ENCODE measurements around the gene PRRG4. TPM values are rescaled to one million over a fixed set of nuclear protein-coding genes. Genes with fewer than 3 reads are reported as not detected.
A peak's percentile ranks its signal among the peaks of the same experiment; 100 is the strongest.
"Not testable (repeated sequence)": the region's sequence is repeated elsewhere in the genome, so short reads cannot be mapped to it uniquely, and the experiment has no call there.

The PRRG4 gene
- under 0.01 TPM for total RNA-seq

DNA sequence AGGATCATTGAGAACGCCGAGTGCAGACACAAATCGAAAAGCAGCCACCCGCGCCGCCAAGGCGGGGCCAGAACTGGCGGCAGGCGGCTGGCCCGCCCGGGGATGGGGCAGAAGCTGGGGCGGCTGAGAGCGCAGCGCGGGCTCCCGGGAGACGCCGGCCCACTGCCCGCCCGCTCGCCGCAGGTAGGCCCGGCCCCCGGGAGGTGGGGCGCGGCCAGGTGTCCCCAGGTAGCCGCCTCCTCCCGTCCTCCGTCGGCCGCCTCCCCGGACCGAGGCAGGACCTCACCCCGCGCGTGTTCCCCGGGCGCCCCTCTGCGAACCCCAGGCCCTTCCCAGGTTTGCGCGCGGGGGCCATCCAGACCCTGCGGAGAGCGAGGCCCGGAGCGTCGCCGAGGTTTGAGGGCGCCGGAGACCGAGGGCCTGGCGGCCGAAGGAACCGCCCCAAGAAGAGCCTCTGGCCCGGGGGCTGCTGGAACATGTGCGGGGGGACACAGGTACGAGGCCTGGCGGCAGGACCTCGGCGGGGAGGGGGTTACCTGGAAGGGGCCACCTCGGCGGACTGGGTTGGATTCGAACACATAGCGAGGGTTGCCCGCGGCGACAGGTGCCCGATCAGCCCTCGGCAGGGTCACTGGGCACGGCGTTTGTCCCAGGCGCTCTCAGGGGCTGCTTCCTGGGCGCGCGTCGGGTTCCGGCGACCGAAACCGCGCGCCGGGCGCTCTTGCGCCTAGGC is at the start of gene PRRG4:
Gene PRRG4, plus strand, starts transcription at position 248 of the 733 bp plus-strand sequence. CDS start 603 bp downstream, outside the sequence.
- peaks cover 5 to 12% (median 10%) of the 10 kb centered on the region in 3 donors for H3K27me3 ChIP-seq (ENCODE audit: control insufficient read depth in 3 of 3, insufficient read depth in 3 of 3, low read length in 3 of 3)
- no peak within 1 kb of the TSS for H3K27ac ChIP-seq (ENCODE audit: low read depth, low read length)
- no peaks in the 10 kb centered on the region for H3K9me3 ChIP-seq (ENCODE audit: control insufficient read depth in 3 of 3, low read length in 3 of 3)
- peaks cover 0 to 9% (median 5%) of the 10 kb centered on the region in 3 donors for H3K4me1 ChIP-seq (ENCODE audit: control insufficient read depth in 3 of 3, insufficient read depth in 3 of 3, low read length in 3 of 3)
- no peaks in the 10 kb centered on the region for H3K36me3 ChIP-seq (ENCODE audit: control insufficient read depth in 3 of 3, insufficient read depth in 3 of 3, low read length in 3 of 3)
- peak within 1 kb of the TSS; percentile 64 to 71 (median 69) for H3K4me3 ChIP-seq (ENCODE audit: low read length in 3 of 3)
- peak within 1 kb of the TSS; percentile 54 to 68 (median 56) for H3K9ac ChIP-seq (ENCODE audit: low read depth in 1 of 3, low read length in 3 of 3)

DNA sequence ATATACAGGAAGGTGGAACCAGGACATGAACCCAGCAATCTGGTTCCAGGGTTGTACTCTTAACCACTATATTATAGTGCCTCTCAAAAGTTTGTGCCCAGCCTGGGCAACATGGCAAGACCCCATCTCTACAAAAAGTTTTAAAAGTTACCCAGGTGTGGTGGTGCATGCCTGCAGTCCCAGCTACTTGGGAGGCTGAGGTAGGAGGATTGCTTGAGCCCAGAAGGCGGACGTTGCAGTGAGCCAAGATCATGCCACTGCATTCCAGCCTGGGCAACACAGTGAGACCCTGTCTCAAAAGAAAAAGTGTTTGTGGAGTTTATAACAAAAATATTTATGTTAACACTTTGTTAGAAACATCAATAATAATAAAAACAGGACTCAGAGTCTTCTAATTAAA is 48.9 kb upstream of the PRRG4 start:
- not testable (repeated sequence) for H3K36me3 ChIP-seq (ENCODE audit: control insufficient read depth in 3 of 3, insufficient read depth in 3 of 3, low read length in 3 of 3); H3K9ac ChIP-seq (ENCODE audit: low read depth in 1 of 3, low read length in 3 of 3)

DNA sequence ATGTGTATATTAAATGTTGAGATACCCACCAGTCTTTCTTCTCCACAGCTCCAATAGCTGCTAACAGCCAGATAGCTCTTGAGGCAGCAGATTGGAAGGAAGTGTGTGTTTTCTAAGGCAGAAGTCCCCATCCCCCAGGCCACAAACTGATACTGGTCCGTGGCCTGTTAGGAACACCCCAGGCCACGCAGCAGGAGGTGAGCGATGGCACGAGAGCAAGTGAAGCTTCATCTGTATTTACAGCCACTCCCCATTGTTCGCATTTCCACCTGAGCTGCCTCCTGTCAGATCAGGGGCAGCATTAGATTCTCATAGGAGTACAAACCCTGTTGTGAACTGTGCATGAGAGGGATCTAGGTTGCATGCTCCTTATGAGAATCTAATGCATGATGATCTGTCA is 48.0 kb upstream of the PRRG4 start:
- Histone ChIP-seq H3K4me1 (ENCODE audit: control insufficient read depth in 3 of 3, insufficient read depth in 3 of 3, low read length in 3 of 3) (no peaks in the 10 kb centered on the region), H3K9ac (ENCODE audit: low read depth in 1 of 3, low read length in 3 of 3) (no peak overlapping the region), H3K9me3 (ENCODE audit: control insufficient read depth in 3 of 3, low read length in 3 of 3) (no peaks in the 10 kb centered on the region)

More for the DNA sequence above, 48.9 kb upstream of the PRRG4 start:
- not testable (repeated sequence) for H3K4me1 ChIP-seq (ENCODE audit: control insufficient read depth in 3 of 3, insufficient read depth in 3 of 3, low read length in 3 of 3); H3K9me3 ChIP-seq (ENCODE audit: control insufficient read depth in 3 of 3, low read length in 3 of 3); H3K27ac ChIP-seq (ENCODE audit: low read depth, low read length); H3K27me3 ChIP-seq (ENCODE audit: control insufficient read depth in 3 of 3, insufficient read depth in 3 of 3, low read length in 3 of 3); H3K4me3 ChIP-seq (ENCODE audit: low read length in 3 of 3)

DNA sequence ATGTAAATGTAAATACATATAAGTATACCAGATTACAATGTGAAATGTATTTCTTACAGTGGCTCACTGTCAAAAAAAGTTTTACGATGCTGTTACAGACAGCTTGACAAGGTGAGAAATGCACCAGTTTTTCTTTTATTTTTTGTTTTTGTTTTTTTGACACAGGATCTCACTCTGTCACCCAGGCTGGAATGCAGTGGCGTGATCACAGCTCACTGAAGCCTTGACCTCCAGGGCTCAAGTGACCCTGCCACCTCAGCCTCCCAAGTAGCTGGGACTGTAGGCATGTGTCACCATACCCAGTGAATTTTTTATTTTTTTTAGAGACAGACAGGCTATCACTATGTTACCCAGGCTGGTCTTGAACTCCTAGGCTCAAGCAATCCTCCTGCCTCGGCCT is 44.5 kb upstream of the PRRG4 start:
- no peak overlapping the region for H3K4me3 ChIP-seq (ENCODE audit: low read length in 3 of 3)
- H3K27ac ChIP-seq (ENCODE audit: low read depth, low read length), result no peak overlapping the region
- H3K9me3 ChIP-seq (ENCODE audit: control insufficient read depth in 3 of 3, low read length in 3 of 3), result no peaks in the 10 kb centered on the region
- no peak overlapping the region for H3K9ac ChIP-seq (ENCODE audit: low read depth in 1 of 3, low read length in 3 of 3)
- H3K36me3 ChIP-seq (ENCODE audit: control insufficient read depth in 3 of 3, insufficient read depth in 3 of 3, low read length in 3 of 3), result no peaks in the 10 kb centered on the region
- no peaks in the 10 kb centered on the region for H3K4me1 ChIP-seq (ENCODE audit: control insufficient read depth in 3 of 3, insufficient read depth in 3 of 3, low read length in 3 of 3)
- H3K27me3 ChIP-seq (ENCODE audit: control insufficient read depth in 3 of 3, insufficient read depth in 3 of 3, low read length in 3 of 3), result no peaks in the 10 kb centered on the region

More for the DNA sequence above, 48.0 kb upstream of the PRRG4 start:
- Histone ChIP-seq H3K27me3 (ENCODE audit: control insufficient read depth in 3 of 3, insufficient read depth in 3 of 3, low read length in 3 of 3) (no peaks in the 10 kb centered on the region), H3K27ac (ENCODE audit: low read depth, low read length) (no peak overlapping the region), H3K36me3 (ENCODE audit: control insufficient read depth in 3 of 3, insufficient read depth in 3 of 3, low read length in 3 of 3) (no peaks in the 10 kb centered on the region), H3K4me3 (ENCODE audit: low read length in 3 of 3) (no peak overlapping the region)

DNA sequence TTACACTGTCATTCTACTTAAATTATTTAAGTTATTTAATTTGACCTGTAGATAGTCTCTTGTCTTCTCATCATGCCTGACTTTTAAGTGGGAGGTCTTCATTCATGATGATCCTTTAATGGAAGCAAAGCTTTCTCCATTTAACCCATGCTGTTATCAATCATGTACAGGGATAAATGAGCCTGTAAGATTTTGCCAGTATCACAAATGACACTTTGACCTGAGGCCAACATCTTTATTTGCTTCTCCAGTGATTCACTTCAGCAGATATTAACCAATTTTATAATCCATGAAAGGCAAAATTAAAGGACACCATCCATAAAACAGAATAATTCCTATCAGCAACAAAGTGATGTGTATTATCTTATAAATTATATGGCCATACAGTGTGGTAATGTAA is 42.9 kb upstream of the PRRG4 start:
- Histone ChIP-seq H3K4me1 (ENCODE audit: control insufficient read depth in 3 of 3, insufficient read depth in 3 of 3, low read length in 3 of 3) (no peaks in the 10 kb centered on the region), H3K36me3 (ENCODE audit: control insufficient read depth in 3 of 3, insufficient read depth in 3 of 3, low read length in 3 of 3) (no peaks in the 10 kb centered on the region), H3K9me3 (ENCODE audit: control insufficient read depth in 3 of 3, low read length in 3 of 3) (no peaks in the 10 kb centered on the region), H3K4me3 (ENCODE audit: low read length in 3 of 3) (no peak overlapping the region), H3K27ac (ENCODE audit: low read depth, low read length) (no peak overlapping the region), H3K9ac (ENCODE audit: low read depth in 1 of 3, low read length in 3 of 3) (no peak overlapping the region), H3K27me3 (ENCODE audit: control insufficient read depth in 3 of 3, insufficient read depth in 3 of 3, low read length in 3 of 3) (no peaks in the 10 kb centered on the region)

DNA sequence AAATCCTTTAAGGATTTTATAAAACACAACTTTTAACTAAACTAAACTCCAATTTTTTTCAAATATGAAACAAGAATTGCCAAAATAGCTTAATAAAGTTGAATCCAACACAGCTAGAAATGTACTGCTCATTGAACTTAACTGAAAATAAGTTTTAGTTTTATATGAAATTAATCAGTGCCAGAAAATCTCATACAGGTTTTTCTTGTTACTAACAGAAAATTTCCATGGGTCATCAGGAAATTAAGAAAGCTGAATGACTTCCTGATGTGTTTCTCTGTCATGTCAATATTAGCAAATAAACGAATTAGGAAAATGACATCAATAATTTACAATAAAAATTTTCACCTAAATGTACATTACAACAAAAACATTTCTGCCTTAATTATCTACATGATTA is 38.8 kb upstream of the PRRG4 start:
- Histone ChIP-seq H3K9me3 (ENCODE audit: control insufficient read depth in 3 of 3, low read length in 3 of 3) (no peaks in the 10 kb centered on the region), H3K4me3 (ENCODE audit: low read length in 3 of 3) (no peak overlapping the region), H3K27ac (ENCODE audit: low read depth, low read length) (no peak overlapping the region), H3K9ac (ENCODE audit: low read depth in 1 of 3, low read length in 3 of 3) (no peak overlapping the region), H3K4me1 (ENCODE audit: control insufficient read depth in 3 of 3, insufficient read depth in 3 of 3, low read length in 3 of 3) (peaks cover 0 to 2% (median 0%) of the 10 kb centered on the region in 3 donors), H3K36me3 (ENCODE audit: control insufficient read depth in 3 of 3, insufficient read depth in 3 of 3, low read length in 3 of 3) (no peaks in the 10 kb centered on the region), H3K27me3 (ENCODE audit: control insufficient read depth in 3 of 3, insufficient read depth in 3 of 3, low read length in 3 of 3) (no peaks in the 10 kb centered on the region)

DNA sequence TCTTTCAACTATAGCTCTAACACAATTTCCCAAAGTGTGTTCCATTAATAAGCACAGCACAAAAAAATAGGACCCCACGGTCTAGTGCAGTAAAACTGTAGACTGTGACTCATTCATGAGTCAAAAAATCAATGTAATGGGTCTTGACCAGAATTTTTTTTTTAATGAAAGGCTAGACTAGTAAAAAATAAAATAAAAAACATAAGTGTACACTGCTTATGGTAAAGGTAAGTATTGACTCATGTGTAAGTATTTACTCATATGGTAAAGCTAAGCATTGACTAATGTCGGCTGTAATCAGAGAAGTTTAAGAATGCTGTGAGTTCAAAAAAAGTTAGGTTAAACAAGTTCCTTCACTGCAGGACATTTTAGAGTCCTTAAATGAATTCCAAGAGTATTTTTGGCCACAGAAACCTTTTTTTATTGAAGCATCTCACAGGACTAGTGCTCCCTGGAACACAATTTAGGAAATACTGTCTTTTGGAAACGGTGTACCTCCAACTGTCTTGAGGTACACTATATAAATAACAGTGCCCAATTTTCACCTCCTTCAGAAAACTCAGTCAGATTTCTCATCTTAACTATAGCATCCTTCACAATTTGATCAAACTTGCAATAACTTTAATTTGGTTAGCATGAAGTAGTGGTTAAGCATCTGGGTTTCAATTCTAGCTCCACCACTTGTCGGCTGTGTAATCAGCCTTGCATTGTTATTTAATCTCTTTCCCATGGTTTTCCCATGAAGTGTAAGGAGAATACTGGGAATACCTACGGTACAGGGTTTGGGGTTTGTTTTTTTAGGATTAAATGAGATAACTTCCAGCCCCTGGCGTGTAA is 37.4 kb upstream of the PRRG4 start:
- no peaks in the 10 kb centered on the region for H3K27me3 ChIP-seq (ENCODE audit: control insufficient read depth in 3 of 3, insufficient read depth in 3 of 3, low read length in 3 of 3)
- no peak overlapping the region for H3K4me3 ChIP-seq (ENCODE audit: low read length in 3 of 3)
- no peak overlapping the region for H3K9ac ChIP-seq (ENCODE audit: low read depth in 1 of 3, low read length in 3 of 3)
- H3K4me1 ChIP-seq (ENCODE audit: control insufficient read depth in 3 of 3, insufficient read depth in 3 of 3, low read length in 3 of 3), result peaks cover 0 to 2% (median 0%) of the 10 kb centered on the region in 3 donors
- H3K36me3 ChIP-seq (ENCODE audit: control insufficient read depth in 3 of 3, insufficient read depth in 3 of 3, low read length in 3 of 3), result no peaks in the 10 kb centered on the region
- H3K9me3 ChIP-seq (ENCODE audit: control insufficient read depth in 3 of 3, low read length in 3 of 3), result no peaks in the 10 kb centered on the region
- no peak overlapping the region for H3K27ac ChIP-seq (ENCODE audit: low read depth, low read length)

DNA sequence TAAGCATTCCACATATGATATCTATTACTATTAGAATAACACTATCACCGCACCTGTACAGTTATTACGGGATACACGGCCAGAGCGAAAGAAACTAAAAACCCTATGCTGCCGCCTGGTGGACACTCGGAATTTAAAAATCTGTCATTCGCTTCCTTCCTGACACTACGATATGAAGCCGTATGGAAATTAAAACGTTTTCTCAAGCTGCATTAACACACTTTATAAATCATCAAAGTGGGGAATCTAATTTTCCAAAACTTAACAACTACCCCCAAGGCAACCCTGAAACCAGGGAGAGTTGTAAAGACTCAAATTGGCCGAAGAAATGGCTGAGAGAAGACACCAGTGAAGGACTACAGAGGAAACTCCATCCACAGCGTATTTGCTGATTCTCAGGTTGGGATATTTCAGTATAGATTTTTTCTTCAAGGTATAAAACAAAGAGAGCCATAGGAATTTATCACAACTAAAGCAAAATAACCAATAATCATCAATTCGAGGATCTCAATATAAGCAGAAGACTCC is 36.7 kb upstream of the PRRG4 start:
- Histone ChIP-seq H3K4me1 (ENCODE audit: control insufficient read depth in 3 of 3, insufficient read depth in 3 of 3, low read length in 3 of 3) (peaks cover 0 to 2% (median 0%) of the 10 kb centered on the region in 3 donors), H3K9me3 (ENCODE audit: control insufficient read depth in 3 of 3, low read length in 3 of 3) (no peaks in the 10 kb centered on the region), H3K27ac (ENCODE audit: low read depth, low read length) (no peak overlapping the region), H3K4me3 (ENCODE audit: low read length in 3 of 3) (peak overlapping the region in 1 of 3 donors; percentile 56), H3K27me3 (ENCODE audit: control insufficient read depth in 3 of 3, insufficient read depth in 3 of 3, low read length in 3 of 3) (no peaks in the 10 kb centered on the region), H3K36me3 (ENCODE audit: control insufficient read depth in 3 of 3, insufficient read depth in 3 of 3, low read length in 3 of 3) (no peaks in the 10 kb centered on the region), H3K9ac (ENCODE audit: low read depth in 1 of 3, low read length in 3 of 3) (no peak overlapping the region)

DNA sequence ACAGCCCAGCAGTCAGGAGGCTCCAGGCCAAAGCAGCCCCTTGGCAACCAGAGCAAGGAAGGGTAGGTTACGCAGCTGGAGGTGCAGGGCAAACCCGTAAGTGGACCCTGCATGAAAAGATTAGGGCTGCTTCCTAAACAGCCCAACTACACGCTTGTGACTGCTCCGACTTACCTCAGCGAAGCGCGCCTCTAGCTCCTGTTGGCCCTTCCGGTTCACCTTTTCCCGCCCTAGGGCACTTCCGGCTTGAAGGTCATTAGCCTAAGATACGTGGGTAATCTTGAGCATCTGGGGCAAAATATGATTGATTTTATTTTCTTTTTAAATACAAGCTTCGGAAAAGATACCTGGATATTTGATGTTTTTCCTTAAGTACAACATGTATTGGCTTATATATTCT is 35.3 kb upstream of the PRRG4 start, which contains the start of gene CCDC73:
Gene CCDC73, minus strand, starts transcription at position 224 of the 400 bp plus-strand sequence. CDS start 34,419 bp downstream, outside the sequence.
- Histone ChIP-seq H3K9me3 (ENCODE audit: control insufficient read depth in 3 of 3, low read length in 3 of 3) (no peaks in the 10 kb centered on the region), H3K36me3 (ENCODE audit: control insufficient read depth in 3 of 3, insufficient read depth in 3 of 3, low read length in 3 of 3) (no peaks in the 10 kb centered on the region), H3K4me1 (ENCODE audit: control insufficient read depth in 3 of 3, insufficient read depth in 3 of 3, low read length in 3 of 3) (peaks cover 0 to 2% (median 0%) of the 10 kb centered on the region in 3 donors), H3K27me3 (ENCODE audit: control insufficient read depth in 3 of 3, insufficient read depth in 3 of 3, low read length in 3 of 3) (no peaks in the 10 kb centered on the region), H3K4me3 (ENCODE audit: low read length in 3 of 3) (no peak within 1 kb of the TSS), H3K27ac (ENCODE audit: low read depth, low read length) (no peak within 1 kb of the TSS), H3K9ac (ENCODE audit: low read depth in 1 of 3, low read length in 3 of 3) (no peak within 1 kb of the TSS)

DNA sequence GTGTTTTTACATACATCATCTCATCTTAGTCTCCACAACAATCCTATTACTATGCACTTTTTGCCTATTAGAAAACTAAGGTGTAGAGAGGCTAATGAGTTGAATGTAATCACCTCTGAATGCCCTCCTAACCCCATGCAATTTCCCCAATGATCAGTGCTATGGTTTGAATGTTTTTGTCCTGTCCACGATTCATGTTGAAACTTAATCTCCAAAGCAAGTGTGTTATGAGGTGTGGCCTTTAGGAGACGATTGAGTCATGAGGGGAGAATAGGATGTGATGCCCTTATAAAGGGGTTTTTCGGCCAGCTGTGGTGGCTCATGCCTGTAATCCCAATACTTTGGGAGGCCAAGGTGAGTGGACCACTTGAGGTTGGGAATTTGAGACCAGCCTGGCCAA is 33.3 kb upstream of the PRRG4 start:
- H3K4me3 ChIP-seq (ENCODE audit: low read length in 3 of 3), result no peak overlapping the region
- H3K27ac ChIP-seq (ENCODE audit: low read depth, low read length), result no peak overlapping the region
- no peaks in the 10 kb centered on the region for H3K36me3 ChIP-seq (ENCODE audit: control insufficient read depth in 3 of 3, insufficient read depth in 3 of 3, low read length in 3 of 3)
- H3K9me3 ChIP-seq (ENCODE audit: control insufficient read depth in 3 of 3, low read length in 3 of 3), result no peaks in the 10 kb centered on the region
- peaks cover 0 to 2% (median 0%) of the 10 kb centered on the region in 3 donors for H3K4me1 ChIP-seq (ENCODE audit: control insufficient read depth in 3 of 3, insufficient read depth in 3 of 3, low read length in 3 of 3)
- no peaks in the 10 kb centered on the region for H3K27me3 ChIP-seq (ENCODE audit: control insufficient read depth in 3 of 3, insufficient read depth in 3 of 3, low read length in 3 of 3)
- H3K9ac ChIP-seq (ENCODE audit: low read depth in 1 of 3, low read length in 3 of 3), result no peak overlapping the region

All from skeletal muscle tissue (tissue), 4 donors.